Tibial nerve (tissue), 4 donors: ENCODE measurements around the gene SMIM24.

Experiments used
- CTCF ChIP-seq, 5 experiments: fragments of 200-600 bp in 3 of 5; fragments of 450-650 bp in 2 of 5; sonication (generic) in 3 of 5; IDR thresholded peaks; one replicate each; pipeline ENCODE4 v1.5.1; 2016 to 2019; ENCODE audit warnings: antibody characterized with exemption in 5 of 5, mild to moderate bottlenecking in 3 of 5, moderate library complexity in 2 of 5
- EP300 ChIP-seq, 2 donors: sonication (generic); formaldehyde crosslinking; IDR thresholded peaks; one replicate each; pipeline ENCODE4 v1.6.1; 2017; ENCODE audit warnings: antibody characterized with exemption in 2 of 2, mild to moderate bottlenecking in 1 of 2
- POLR2A ChIP-seq, 2 donors: fragments of 450-650 bp; IDR thresholded peaks; one replicate each; pipeline ENCODE4 v1.6.1; 2017; ENCODE audit warnings: antibody characterized with exemption in 2 of 2, mild to moderate bottlenecking in 2 of 2, moderate library complexity in 2 of 2

GRCh38 chr19:3458229-3459088 lies 21.9 kb downstream of the SMIM24 start:
- no peak for TF ChIP-seq CTCF (IDR thresholded peaks at IDR 0.05)
- TF ChIP-seq POLR2A (IDR thresholded peaks at IDR 0.05): no peak
- no peak for TF ChIP-seq EP300 (IDR thresholded peaks at IDR 0.05)
